Measurements from ENCODE around the gene SYNDIG1.

GRCh38 chr20:24677626-24678315, 208.3 kb downstream of the SYNDIG1 start:
- TF ChIP-seq CTCF (IDR thresholded peaks at IDR 0.05) (no peak), POLR2A (IDR thresholded peaks at IDR 0.05) (no peak), EP300 (IDR thresholded peaks at IDR 0.05) (no peak)

Data from tibial nerve (tissue), 4 donors.